MM.1S (cell line): Measurements from ENCODE around the gene ETV2.

Source experiments
- EZH2 ChIP-seq: fragments of 300-600 bp; sonication (generic); optimal IDR thresholded peaks from 2 replicates; pipeline ENCODE3; 2017; ENCODE audit warnings: low read depth, mild to moderate bottlenecking, antibody characterized with exemption, low read length, mixed read lengths
- EZH2phosphoT487 ChIP-seq: fragments of 300-600 bp; sonication (generic); IDR thresholded peaks from 2 replicates; pipeline ENCODE4 v1.6.1; 2018; ENCODE audit warnings: antibody characterized with exemption, low read length
- TF ChIP-seq, protein P1 (sequence below): fragments of 300-600 bp; sonication (generic); IDR thresholded peaks from 2 replicates; pipeline ENCODE4 v1.5.1; 2016; ENCODE audit warnings: antibody characterized with exemption, low read length, mixed read lengths

GRCh38 chr19:35609851-35610353 is 31.6 kb upstream of the ETV2 start:
- TF ChIP-seq EZH2, result no peak
- TF ChIP-seq, protein P1, sequence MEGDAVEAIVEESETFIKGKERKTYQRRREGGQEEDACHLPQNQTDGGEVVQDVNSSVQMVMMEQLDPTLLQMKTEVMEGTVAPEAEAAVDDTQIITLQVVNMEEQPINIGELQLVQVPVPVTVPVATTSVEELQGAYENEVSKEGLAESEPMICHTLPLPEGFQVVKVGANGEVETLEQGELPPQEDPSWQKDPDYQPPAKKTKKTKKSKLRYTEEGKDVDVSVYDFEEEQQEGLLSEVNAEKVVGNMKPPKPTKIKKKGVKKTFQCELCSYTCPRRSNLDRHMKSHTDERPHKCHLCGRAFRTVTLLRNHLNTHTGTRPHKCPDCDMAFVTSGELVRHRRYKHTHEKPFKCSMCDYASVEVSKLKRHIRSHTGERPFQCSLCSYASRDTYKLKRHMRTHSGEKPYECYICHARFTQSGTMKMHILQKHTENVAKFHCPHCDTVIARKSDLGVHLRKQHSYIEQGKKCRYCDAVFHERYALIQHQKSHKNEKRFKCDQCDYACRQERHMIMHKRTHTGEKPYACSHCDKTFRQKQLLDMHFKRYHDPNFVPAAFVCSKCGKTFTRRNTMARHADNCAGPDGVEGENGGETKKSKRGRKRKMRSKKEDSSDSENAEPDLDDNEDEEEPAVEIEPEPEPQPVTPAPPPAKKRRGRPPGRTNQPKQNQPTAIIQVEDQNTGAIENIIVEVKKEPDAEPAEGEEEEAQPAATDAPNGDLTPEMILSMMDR, result no peak
- TF ChIP-seq EZH2phosphoT487, result no peak
